HepG2 (cell line): ENCODE measurements around the gene ADGRD1.
"Not testable (repeated sequence)": the region's sequence is repeated elsewhere in the genome, so short reads cannot be mapped to it uniquely, and the experiment has no call there.

Experiments used
- MAFG ChIP-seq: sonication (generic); formaldehyde crosslinking; IDR thresholded peaks from 2 replicates; pipeline ENCODE4 v1.5.1; 2020; ENCODE audit warnings: mild to moderate bottlenecking, missing genetic modification reagents
- MAZ ChIP-seq, 2 experiments: sonication (generic) in 1 of 2; formaldehyde crosslinking in 1 of 2; IDR thresholded peaks; 2 replicates each; pipeline versions ENCODE4 v1.5.0 to v1.6.1; 2012 to 2020; ENCODE audit warnings: low read depth in 2 of 2, mild to moderate bottlenecking in 2 of 2, borderline replicate concordance in 1 of 2, improper control_type of control experiment in 1 of 2, low read length in 1 of 2, missing genetic modification reagents in 1 of 2, moderate library complexity in 1 of 2
- NCOA5 ChIP-seq: sonication (generic); formaldehyde crosslinking; IDR thresholded peaks from 2 replicates; pipeline ENCODE4 v1.4.0; 2020; ENCODE audit warnings: missing genetic modification reagents
- SMYD3 ChIP-seq: sonication (generic); formaldehyde crosslinking; IDR thresholded peaks from 2 replicates; pipeline ENCODE4 v1.8.1; 2023; ENCODE audit warnings: mild to moderate bottlenecking, missing genetic modification reagents
- ZBTB42 ChIP-seq: sonication (generic); formaldehyde crosslinking; IDR thresholded peaks from 2 replicates; pipeline ENCODE4 v1.5.0; 2020; ENCODE audit warnings: mild to moderate bottlenecking, missing genetic modification reagents

DNA sequence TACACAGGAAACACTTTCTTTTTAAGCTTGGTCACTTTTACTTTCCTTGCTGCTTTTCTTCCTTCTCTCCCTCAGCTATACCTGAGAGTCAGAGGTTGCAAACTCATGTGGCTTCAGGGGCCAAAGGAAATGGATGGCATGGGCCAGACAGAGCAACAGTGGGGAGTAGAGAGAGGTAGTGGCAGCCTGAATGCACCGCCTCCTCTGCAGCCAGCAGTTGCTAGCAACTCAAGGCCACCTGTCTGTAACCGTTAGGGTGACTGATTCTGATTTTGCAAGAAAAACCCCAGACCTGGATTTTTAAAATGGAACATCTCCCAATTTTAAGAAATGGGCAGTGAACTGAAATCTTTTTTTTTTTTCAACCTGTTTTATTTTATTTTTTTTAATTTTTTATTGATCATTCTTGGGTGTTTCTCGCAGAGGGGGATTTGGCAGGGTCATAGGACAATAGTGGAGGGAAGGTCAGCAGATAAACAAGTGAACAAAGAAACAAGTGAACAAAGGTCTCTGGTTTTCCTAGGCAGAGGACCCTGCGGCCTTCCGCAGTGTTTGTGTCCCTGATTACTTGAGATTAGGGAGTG lies 41.8 kb downstream of the ADGRD1 start:
- TF ChIP-seq SMYD3 (CRISPR knock-in tag); MAZ (IDR thresholded peaks at IDR 0.05; ENCODE audit: borderline replicate concordance, low read depth, low read length); MAZ (CRISPR knock-in tag; IDR thresholded peaks at IDR 0.05; ENCODE audit: low read depth); MAFG (CRISPR knock-in tag); NCOA5 (CRISPR knock-in tag); ZBTB42: not testable (repeated sequence)
